HL-60/S4 (cell line): ENCODE data around the gene XBP1.
"Not testable (repeated sequence)": the region's sequence is repeated elsewhere in the genome, so short reads cannot be mapped to it uniquely, and the experiment has no call there.

Source experiments
- in situ Hi-C: fragments of 300-500 bp; cut with MboI; formaldehyde crosslinking; loops from 2 replicates; pipeline ENCODE4 v1.14.3; 2022; ENCODE audit warnings: low sequenced_read_pairs

The XBP1 gene

DNA sequence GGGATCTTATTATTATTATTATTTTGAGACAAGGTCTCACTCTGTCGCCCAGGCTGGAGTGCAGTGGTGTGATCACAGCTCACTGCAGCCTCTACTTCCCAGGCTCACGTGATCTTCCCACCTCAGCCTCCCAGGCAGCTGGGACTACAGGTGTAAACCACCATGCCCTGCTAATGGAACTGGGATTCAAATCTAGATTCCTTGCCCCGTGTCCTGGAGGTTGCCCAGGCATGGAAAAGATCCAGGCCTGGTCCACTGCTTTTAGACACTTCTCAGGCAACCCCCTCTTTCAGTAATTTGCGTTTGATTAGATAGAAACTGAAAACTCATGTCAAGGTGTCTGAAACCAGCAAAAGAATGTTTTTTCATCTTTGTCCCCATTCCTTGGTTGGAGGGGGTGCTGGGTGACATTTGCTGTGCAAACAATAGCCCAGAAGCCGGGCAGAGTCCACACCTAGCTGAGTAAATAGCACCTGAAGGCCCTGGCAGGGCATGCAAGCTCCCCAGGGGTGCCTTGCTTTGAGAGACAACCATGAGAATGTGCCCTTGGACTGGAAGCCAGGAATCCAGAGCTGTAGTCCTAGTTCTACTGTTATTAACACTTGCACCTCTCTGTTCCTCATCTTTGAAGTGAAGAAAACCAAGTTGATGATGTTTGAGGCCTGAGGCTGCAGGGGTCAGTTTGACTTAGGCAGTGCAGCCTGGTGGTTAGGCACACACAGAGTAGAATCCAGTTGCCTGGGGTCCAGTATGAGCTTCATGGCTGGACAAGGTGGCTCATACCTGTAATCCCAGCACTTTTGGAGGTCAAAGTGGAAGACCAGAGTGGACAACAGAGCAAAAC lies 19.1 kb upstream of the XBP1 start:
- in situ Hi-C loops, result no loop called here

DNA sequence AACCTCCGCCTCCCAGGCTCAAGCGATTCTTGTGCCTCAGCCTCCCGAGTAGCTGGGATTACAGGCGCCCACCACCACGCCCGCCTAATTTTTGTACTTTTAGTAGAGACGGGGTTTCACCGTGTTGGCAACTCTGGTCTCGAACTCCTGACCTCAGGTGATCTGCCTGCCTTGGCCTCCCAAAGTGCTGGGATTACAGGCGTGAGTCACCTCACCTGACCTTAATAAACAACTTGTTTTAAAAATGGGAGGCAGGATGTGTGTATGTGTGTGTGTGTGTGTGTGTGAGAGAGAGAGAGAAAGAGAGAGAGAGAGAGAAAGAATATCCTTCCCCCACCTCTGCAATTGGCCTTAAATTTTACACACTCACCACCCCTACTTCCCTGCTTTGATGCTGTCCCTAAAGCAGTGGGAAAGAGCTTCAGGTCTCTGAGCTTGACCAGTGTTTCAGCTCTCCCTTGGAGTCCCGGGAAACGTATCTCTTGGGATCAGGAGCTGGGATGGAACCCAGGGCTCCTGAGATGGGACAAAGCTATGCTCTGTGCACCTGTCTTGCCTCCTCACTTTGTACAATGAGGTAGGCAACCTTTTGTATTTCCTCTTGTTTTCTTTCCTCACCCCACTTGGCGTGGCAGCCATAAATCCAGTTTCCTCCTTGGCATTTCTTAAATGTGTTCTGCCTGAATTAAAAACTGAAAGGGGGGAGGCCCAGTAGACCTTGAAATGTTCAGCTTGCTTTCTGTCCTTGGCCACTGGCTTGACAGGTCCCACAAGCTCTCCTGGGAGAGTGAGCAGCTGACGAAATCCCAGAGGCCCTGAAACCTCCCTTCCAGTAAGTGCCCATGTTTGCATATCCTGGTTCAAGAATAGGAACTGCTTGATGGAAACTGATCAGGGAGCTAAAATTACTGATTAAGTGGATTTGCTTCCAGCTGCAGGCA lies 17.8 kb upstream of the XBP1 start:
- in situ Hi-C loops, result no loop called here

- in situ Hi-C loops, result no loop called here
Observed at GRCh38 chr22:28817064-28817463, 16.7 kb upstream of the XBP1 start.

DNA sequence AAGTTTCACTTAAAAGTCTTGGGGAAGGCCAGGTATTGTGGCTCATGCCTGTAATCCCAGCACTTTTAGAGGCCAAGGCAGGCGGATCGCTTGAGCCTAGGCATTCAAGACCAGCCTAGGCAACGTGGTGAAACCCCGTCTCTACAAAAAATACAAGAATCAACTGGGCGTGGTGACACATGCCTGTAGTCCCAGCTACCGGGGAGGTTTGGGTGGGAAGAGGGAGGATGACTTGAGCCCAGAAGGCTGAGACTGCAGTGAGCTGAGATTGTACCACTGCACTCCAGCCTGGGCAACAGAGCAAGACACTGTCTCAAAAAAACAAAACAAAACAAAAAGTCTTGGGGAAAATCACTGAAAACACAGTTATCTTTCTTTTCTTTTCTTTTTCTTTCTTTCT lies 15.4 kb upstream of the XBP1 start:
- in situ Hi-C loops, result no loop called here

DNA sequence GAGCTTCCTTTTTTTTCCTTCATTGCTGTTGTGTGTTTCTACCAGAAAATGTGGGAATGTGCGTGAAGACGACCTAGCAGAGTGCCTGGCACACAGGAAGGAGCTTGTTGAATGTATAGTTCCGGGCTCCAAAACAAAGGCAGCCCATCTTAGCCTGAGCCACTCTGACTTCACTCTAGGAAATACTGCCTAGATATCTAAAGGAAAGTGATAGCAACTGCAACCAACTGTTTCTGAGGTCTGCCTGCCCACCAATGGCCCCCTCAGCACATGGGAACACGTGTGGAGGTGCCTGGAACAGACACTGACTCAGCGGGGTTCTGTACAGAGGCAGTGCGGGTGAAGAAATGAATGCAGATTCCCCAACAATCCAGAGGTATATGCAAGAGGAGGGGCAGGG lies 14.7 kb upstream of the XBP1 start:
- in situ Hi-C loops, result no loop called here

- in situ Hi-C loops, result no loop called here
Observed at GRCh38 chr22:28813772-28814518, 13.6 kb upstream of the XBP1 start.

DNA sequence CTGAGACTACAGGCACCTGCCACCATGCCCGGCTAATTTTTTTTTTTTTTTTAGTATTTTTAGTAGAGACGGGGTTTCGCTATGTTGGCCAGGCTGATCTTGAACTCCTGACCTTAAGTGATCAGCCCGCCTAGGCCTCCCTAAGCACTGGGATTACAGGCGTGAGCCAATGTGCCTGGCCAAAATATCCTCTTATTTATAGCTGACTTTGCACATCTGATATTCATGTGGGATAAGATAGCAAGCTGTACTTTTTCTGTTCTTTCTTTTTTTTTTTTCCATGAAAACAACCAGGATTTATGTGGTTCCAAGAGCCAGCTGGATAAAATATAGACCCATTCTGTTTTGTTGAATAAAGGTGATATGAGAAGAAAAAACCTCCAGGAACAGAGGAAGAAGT lies 12.1 kb upstream of the XBP1 start:
- in situ Hi-C loops, result no loop called here

DNA sequence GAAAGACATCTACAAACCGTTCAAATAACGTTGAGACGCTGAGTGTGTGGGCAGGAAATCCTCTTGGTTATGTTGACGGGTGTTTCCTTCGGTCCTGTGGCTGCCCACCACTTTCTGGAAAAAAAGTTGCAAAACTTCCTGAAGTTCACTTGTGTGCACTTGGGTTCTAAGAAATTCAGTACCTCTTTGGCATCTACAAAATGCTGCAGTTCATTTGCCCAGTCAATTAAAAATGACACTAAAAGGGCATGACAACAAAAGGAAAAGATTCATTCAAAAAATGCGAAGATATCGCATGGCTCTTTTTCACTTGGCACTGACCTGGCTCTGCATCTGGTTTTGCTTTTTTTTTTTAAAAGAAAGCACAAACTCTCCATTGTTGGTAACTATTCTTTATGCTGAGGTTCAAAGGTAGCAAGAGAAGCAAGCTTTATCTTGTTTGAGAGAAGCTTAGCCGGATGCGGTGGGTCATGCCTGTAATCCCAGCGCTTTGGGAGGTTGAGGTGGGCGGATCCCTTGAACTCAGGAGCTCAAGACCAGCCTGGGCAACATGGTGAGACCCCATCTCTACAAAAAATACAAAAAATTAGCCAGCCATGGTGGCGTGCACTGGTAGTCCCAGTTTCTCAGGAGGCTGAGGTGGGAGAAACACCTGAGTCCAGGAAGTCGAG lies 10.6 kb upstream of the XBP1 start:
- in situ Hi-C loops, result no loop called here

DNA sequence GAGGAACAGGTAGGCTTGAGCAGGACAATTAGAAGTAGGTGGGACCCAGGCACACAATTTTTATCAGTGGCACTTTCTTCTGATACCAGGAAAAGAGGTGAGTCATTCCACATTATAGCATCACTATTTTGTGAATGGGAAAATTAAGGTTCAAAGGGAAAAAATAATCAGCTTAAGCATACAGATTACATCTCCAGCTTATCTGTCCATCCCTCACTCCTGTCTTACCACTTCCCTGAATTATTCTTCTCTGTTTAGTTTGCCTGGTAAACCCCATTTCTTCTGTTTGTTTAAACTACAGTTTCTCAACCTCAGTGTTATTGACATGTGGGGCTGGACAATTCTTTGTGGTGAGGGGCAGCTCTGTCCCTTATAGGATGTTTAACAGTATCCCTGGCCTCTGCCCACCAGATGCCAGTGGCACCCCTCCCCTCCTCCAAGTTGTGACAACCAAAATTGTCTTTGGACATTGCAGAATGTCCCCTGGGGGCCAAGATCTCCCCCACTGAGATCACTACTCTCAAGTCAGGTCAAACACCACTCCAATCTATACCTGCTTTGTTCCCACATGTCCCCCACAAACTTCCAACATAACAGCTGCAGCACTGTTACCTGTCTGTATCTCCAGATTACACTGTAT lies 8.5 kb upstream of the XBP1 start:
- in situ Hi-C loops, result no loop called here

GRCh38 chr22:28805426-28805825 lies 5.1 kb upstream of the XBP1 start:
- in situ Hi-C loops, result not testable (repeated sequence)

DNA sequence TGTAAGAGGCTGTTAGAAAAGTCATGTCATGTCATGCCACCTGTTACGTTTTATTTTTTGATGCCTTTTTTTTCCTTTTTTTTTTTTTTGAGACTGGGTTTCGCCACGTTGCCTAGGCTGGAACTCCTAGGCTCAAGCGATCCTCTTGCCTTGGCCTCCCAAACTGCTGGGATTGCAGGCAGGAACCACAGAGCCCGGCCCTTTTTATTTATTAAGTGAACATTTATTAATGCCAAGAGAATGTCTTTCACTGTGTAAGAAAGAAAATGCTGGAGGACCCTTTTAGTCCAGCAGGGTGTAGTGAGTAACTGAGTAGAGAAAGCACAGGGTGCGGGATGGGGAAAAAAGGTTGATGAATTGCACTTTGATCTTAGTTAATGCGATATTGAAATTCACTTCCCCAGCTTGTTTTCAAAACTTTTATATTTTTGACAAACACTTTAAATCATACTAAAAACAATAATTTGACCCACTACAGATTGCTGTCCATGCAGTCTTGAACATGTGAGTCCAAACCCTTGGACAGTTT lies 2.3 kb upstream of the XBP1 start:
- in situ Hi-C loops, result no loop called here

- in situ Hi-C loops, result no loop called here
Observed at GRCh38 chr22:28801845-28802594, 1.7 kb upstream of the XBP1 start.

- in situ Hi-C loops, result no loop called here
Observed at GRCh38 chr22:28799606-28800307, 612 bp downstream of the XBP1 start.

- in situ Hi-C loops, result no loop called here
Observed at GRCh38 chr22:28798810-28799605, 1.4 kb downstream of the XBP1 start.

DNA sequence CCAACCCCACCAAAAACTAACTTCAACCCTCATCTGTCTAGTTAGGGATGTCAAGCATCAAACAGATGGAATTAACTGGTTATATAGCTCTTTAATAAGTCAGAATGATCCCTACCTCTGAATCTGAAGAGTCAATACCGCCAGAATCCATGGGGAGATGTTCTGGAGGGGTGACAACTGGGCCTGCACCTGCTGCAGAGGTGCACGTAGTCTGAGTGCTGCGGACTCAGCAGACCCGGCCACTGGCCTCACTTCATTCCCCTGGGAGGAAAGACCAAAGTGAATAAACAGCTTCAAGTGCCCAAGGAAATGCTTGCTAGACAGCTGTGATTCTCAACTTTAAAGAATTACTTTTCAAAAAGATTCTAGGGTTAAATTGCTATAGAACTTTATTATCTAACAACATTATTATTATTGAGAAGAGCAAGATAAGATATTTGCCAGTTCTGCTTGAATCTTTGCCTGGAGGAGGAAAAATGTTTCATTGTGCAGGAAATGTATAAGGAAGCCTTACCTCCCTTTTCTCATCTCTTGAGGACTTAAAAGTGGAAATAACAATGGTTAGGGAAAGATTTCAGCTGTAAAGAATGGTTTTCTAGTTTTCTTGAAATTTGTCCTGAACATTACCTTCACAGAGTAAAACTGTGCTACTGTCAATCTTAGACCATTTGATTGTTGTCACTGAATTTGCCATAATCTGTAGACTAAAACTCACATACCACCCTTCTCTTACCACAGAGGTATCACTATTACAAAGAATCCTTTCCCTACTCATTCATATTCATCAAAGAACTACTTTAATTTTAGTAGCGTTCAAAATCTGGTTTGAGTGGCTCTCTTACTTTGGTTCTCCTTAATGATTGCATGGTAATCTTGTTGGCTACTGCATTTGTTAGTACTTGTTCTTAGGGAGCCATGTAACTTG lies 4.2 kb downstream of the XBP1 start:
- in situ Hi-C loops, result no loop called here

- in situ Hi-C loops, result no loop called here
Observed at GRCh38 chr22:28795071-28795693, 5.2 kb downstream of the XBP1 start.
